Activated CD4-positive, CD25-positive, alpha-beta regulatory T cell (primary cell): Measurements from ENCODE around the gene SKA1.
"Not testable (repeated sequence)": the region's sequence is repeated elsewhere in the genome, so short reads cannot be mapped to it uniquely, and the experiment has no call there.

ENCODE experiments used
- DNase-seq, 4 experiments: peaks; one replicate each; lab custom pipeline; 2025; lab: John Stamatoyannopoulos, UW

Gene SKA1

GRCh38 chr18:50395093-50395492 is 20.2 kb downstream of the SKA1 start:
- DNase-seq: no peak

DNA sequence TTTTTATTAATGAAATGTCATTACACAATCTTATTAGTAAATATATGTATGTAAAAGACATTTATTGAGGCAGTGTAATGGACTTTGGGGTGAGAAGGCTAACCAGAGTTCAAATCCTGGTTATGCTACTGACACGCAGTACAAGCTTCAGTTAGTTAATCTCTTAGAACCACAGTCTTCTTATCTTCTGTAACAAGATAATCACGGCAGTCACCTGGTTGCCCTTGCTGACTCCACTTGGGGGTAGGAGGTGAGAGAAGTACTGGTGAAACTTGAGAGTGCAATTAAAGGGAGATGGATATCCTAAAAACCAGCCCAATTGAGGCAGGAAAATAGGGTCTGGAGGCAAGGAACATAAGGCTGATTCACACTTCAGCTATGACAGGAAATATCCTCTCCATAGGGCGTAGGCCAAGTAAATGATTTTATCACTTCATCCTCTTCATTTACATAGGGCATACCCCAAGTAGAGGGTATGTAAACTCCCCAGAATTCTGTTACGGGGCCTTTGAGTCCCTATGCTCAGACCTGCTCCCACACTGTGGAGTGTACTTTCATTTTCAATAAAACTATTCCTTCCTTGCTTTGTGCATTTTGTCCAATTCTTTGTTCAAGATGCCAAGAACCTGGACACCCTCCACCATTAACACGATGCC is 21.3 kb downstream of the SKA1 start:
- DNase-seq: no peak

- no peak for DNase-seq
Observed at GRCh38 chr18:50397023-50397422, 22.2 kb downstream of the SKA1 start.

DNA sequence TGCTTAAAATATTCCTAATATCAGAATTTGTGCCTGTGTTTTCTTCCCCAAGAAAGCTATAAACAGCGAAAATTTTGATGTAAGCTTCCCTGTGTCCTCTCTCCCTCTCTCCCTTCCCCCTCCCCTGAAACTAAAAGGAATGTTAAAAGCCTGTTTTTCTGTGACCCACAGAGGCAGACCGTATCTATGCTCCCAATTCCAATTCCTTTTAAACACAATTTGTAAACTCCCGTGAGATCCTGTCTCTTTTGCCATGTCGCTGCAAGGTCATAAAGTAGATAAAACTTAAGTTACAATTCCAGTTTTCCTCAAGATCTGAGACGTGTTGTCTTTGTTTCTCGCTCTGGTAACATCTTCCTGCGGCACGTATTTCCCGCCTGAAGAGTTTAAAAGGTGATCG is 23.3 kb downstream of the SKA1 start:
- DNase-seq: no peak

DNA sequence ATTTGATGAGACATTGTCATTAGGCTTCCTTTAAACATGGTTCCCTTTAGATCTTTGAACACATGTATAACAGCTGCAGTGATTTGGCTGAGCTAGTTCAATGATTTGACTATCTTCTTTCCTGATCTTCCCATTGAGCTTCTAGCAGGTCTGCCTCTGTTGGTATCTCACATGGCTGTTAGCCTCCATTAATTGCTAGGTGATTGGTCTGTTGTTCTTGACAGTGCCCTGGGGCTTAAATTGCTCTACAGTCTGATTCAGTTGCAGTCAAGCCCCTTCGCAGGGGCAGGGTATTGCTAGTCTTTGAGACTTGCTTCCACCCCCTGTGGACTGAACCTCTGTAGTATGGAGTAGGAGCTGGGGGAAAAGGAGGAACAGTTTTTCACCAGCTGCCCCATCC is 24.1 kb downstream of the SKA1 start:
- no peak for DNase-seq

DNA sequence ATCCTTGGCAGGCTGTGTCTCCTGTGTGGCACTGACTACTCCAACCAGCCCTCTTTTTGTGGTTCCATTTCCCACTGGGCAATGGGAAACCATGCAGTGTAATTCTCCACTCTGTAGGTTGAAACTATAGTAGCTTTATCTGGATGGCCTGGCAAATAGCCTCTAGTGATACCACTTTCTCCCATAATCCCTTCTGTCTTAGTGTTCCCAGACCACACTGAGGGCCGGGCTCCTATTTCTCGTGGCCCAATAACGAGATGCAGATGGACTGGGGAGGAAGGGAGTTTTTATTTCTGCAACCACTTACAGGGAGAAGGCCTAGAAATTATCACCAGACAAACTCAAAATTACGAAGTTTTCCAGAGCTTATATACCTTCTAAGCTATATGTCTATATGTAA is 24.7 kb downstream of the SKA1 start:
- no peak for DNase-seq

DNA sequence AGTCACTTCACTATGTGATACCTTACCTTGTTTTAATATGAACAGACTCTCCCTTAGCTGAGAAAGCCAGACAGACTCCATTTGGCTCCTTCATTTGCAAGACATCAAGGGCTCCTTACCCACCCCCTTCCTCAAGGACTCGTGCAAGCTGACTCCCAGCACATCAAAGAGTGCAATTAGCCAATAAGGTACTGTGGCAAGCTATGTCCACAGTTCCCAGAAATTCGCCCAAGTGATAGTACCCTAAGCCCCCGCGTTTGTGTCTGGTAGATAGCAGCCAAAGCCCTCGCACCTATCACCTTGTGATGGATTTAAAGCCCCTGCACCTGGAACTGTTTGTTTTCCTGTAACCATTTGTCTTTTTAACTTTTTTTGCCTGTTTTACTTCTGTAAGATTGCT is 25.6 kb downstream of the SKA1 start:
- DNase-seq: not testable (repeated sequence)

DNA sequence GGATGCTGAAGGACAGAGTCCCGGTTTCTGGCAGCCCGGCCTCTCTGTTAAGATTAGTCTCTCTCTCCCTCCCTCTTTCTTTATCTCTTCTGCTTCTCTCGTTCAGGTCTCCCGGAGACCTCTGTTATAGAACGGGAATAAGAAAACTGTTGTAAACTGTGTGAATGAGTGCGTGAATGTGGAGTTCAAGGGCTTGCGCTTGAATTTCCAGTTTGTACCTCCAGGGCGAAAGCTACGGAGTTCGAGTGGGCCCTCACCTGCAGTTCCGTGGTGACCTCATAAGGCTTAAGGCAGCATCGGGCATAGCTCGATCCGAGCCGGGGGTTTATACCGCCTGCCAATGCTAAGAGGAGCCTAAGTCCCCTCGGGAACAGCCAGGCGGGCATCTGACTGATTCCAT is 26.4 kb downstream of the SKA1 start:
- no peak for DNase-seq

GRCh38 chr18:50401888-50402287 is 27.0 kb downstream of the SKA1 start:
- no peak for DNase-seq

GRCh38 chr18:50404752-50405581 is 30.1 kb downstream of the SKA1 start:
- DNase-seq: not testable (repeated sequence)

- DNase-seq: no peak
Observed at GRCh38 chr18:50405582-50406271, 30.9 kb downstream of the SKA1 start.

GRCh38 chr18:50409236-50409635 is 34.4 kb downstream of the SKA1 start:
- no peak for DNase-seq

DNA sequence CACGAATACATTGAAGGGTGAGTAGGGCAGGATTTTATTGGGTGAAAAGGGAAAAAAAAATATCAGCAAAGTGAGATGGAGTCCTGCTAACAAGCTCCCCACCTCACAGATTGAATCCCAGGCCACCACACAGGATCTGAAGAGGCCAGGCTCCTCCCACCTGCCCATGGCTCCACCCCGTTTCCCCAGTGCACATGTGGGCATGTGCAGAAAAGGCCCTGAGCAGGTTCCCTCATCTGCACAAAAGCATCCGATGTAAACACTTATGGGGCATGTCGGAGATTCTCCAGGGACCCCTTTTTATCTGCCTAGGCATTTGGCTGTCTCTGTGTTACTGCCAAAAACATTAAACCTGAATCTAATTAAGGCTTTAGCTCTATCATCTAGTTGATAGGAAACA is 35.2 kb downstream of the SKA1 start:
- DNase-seq: no peak

GRCh38 chr18:50410894-50411293 is 36.0 kb downstream of the SKA1 start:
- DNase-seq: no peak

DNA sequence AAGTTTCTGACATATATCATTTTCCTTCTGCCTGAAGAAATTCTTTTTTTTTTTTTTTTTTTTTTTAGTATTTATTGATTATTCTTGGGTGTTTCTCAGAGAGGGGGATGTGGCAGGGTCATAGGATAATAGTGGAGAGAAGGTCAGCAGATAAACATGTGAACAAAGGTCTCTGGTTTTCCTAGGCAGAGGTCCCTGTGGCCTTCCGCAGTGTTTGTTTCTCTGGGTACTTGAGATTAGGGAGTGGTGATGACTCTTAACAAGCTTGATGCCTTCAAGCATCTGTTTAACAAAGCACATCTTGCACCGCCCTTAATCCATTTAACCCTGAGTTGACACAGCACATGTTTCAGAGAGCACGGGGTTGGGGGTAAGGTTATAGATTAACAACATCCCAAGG is 42.0 kb downstream of the SKA1 start:
- not testable (repeated sequence) for DNase-seq

DNA sequence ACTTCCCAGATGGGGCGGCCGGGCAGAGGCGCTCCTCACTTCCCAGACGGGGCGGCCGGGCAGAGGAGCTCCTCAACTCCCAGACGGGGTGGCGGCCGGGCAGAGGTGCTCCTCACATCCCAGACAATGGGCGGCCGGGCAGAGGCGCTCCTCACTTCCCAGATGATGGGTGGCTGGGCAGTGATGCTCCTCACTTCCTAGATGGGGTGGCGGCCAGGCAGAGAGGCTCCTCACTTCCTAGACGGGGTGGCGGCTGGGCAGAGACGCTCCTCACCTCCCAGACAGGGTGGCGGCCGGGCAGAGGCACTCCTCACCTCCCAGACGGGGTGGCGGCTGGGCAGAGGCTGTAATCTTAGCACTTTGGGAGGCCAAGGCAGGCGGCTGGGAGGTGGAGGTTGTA is 42.9 kb downstream of the SKA1 start:
- DNase-seq: not testable (repeated sequence)

DNA sequence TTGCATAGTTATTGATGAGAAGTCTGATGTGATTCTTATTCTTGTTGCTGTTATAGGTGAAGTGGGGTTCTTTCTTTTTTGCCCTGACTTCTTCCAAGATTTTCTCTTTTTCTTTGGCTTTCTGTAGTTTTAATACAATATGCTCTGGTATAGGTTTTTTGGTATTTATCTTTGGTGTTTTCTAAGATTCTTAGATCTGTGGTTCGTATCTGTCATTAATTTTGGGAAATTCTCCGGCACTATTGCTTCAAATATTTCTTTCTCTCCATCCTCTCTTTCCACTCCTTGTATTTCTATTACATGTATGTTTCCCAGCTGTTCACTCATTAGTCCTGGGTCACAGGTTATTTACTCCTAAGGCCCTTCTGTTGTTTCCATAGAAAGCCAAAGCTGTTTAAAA is 43.8 kb downstream of the SKA1 start:
- no peak for DNase-seq

- DNase-seq: no peak
Observed at GRCh38 chr18:50422286-50422898, 47.5 kb downstream of the SKA1 start.

DNA sequence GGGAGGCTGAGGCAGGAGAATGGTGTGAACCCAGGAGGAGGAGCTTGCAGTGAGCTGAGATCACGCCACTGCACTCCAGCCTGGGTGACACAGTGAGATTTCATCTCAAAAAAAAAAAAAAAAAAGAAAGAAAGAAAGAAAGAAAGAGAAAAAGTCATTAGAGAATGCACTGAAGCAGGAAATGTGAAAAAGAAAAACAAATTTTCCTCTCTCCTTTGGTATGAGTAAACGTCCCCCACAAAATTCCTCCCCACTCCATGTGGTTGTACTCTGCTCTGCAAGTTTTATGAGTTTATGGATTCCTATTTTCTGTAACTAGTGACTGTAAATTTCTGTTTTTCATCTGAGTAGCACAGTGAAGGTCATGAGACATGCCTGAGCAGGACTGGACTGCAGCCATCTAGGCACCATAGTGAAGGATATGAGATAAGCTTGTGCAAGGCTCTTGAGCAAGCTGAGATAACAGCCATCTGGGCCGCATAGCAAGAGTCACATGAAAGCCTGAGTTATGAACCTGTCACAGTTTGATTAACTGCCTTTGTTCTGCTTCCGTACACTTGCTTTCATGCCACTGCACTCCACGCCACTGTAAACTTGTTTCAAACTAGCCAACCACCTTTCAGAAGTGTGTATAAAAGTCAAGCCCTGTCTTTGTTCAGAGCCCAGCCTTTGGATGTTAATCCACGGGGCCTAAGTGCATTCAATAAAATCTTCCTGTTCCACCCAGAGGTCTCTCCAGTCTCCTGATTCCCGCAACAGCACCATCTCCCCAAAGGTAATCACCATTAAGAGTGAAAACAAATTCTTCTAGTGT is 50.2 kb downstream of the SKA1 start:
- no peak for DNase-seq

- DNase-seq: no peak
Observed at GRCh38 chr18:50427896-50428295, 53.0 kb downstream of the SKA1 start.

GRCh38 chr18:50428531-50429206 is 53.8 kb downstream of the SKA1 start:
- DNase-seq: no peak
